Measurements from ENCODE around the gene IL2RG. TPM values are rescaled to one million over a fixed set of nuclear protein-coding genes. Genes with fewer than 3 reads are reported as not detected.

The IL2RG gene
- total and polyA plus RNA-seq, 10 of the 15 experiments (the other 5 are each of a cell fraction or from before 2014, with no cell fraction given): 63.9 to 686 (median 183) TPM

DNA sequence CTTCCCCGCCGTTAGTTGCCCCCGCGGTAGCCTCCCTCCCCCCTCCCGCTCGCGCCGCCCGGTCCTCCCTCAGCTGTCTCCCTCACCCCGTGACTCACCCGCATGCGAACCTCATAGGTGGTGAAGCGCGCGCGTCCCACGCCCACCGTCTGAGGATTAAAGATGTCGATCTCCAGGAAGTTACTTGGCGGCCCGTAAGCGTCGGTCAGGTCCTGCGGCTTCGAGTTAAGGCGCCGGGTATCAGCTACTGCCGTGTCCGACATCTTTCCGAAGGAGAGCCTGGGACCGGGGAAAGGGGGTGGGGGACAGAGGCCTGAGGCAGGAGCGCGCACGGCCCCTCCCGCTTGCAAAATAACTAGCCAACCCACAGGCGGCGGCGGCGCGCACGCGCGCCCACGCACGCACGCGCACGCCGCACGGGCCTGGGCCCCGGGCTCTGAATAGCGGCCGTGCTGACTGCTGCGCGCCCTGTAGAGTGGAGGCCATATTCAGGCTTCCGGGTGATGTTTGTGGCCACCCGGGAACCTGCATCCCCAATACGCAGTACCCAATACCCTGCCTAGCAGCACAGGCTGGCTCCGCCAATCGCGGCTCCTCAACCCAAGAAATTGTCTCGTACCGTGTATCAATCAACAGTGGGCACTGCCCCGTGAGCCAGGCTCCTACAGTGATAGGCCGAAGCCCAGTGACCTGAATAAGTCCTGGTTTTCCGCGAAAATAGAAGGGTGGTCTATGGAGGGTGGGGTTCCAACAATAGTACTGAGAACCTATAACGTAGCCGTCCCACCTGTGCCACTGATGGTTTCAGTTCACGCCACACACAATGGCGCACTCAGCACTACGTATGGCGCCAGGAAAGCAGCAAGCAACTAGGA, 43.1 kb downstream of the IL2RG start, which contains the start of gene SNX12:
SNX12 (minus strand) TSS at position 291 of the 875 bp plus-strand sequence; CDS start at position 263, 28 bp downstream.
- in situ Hi-C loops (cut with MboI): no loop called here
- peak within 1 kb of the TSS; percentile 73 for H3K9ac ChIP-seq (ENCODE audit: control insufficient read depth, insufficient read depth, low read length)
- peak within 1 kb of the TSS; percentile 78 for H3K27ac ChIP-seq (ENCODE audit: control insufficient read depth, insufficient read depth)
- H3K9me3 ChIP-seq (replicated peaks; ENCODE audit: control insufficient read depth, insufficient read depth, low read length): no peaks in the 10 kb centered on the region
- H2AFZ ChIP-seq (ENCODE audit: control insufficient read depth, low read depth, low read length): peak within 1 kb of the TSS; percentile 93
- DNase-seq (ENCODE audit: low read depth, low spot score) (peak; percentile 77), ATAC-seq (peak; percentile 97), FAIRE-seq (peak; percentile 89)
- peak within 1 kb of the TSS; percentile 69 for H3K4me2 ChIP-seq (ENCODE audit: control insufficient read depth, insufficient read depth)
- H3K4me1 ChIP-seq (ENCODE audit: control insufficient read depth, insufficient read depth, low read length): no peaks in the 10 kb centered on the region
- no TSS peak for BruUV-seq (replicated peaks)
- H3K27me3 ChIP-seq (replicated peaks in 1 of 2; ENCODE audit: control insufficient read depth in 2 of 2, insufficient read depth in 2 of 2, low read length in 1 of 2): no peaks in the 10 kb centered on the region
- ChIA-PET RAD21 (ENCODE audit: unreplicated experiment) (interaction anchor here (0.6 to 1.0 kb wide), 2 partner anchors 15 to 45 kb away, joined by 3 to 4 read pairs; no protein-coding TSS in a partner anchor), POLR2A (interaction anchor here (0.6 to 1.1 kb wide), 4 partner anchors 11 to 263 kb away, joined by 4 to 6 read pairs (median 4); no protein-coding TSS in a partner anchor), SMC1A (ENCODE audit: uncharacterized antibody, unreplicated experiment) (interaction anchor here (1.0 to 1.2 kb wide), 4 partner anchors 10 to 111 kb away, joined by 3 to 6 read pairs (median 4); no protein-coding TSS in a partner anchor), CTCF (interaction anchor here (0.5 kb wide), 1 partner anchor 11 kb away, joined by 3 read pairs; no protein-coding TSS in a partner anchor)
- no peaks in the 10 kb centered on the region for H4K20me1 ChIP-seq (ENCODE audit: control insufficient read depth, insufficient read depth)
- intact Hi-C loops (cut with micrococcal nuclease; ENCODE audit: unreplicated experiment): loop anchor here (1.0 kb wide), 1 partner anchor 15 kb away; no protein-coding TSS in a partner anchor
- H3K36me3 ChIP-seq (ENCODE audit: control insufficient read depth in 2 of 2, insufficient read depth in 2 of 2, low read length in 1 of 2): no peaks in the 10 kb centered on the region
- 39% methylated on average over 45 of the region's 73 CpGs for WGBS (ENCODE audit: insufficient coverage, insufficient replicate concordance, low lambda C conversion rate, missing lambda C conversion rate)
- peaks cover 14% of the 10 kb centered on the region for H3K79me2 ChIP-seq (ENCODE audit: control insufficient read depth, insufficient read depth, low read length)
- H3K4me3 ChIP-seq: peak within 1 kb of the TSS; percentile 77
- TF ChIP-seq SIN3A (IDR thresholded peaks at IDR 0.05; ENCODE audit: low read depth, low read length) (peak; percentile 56; the same call in 1 of the 2 replicates), WRNIP1 (IDR thresholded peaks at IDR 0.05; ENCODE audit: borderline replicate concordance, low read depth, low read length) (peak; percentile 75; the same call in 1 of the 2 replicates), HDGF (IDR thresholded peaks at IDR 0.05) (no peak), HDAC2 (IDR thresholded peaks at IDR 0.05) (no peak), KDM1A (IDR thresholded peaks at IDR 0.05; ENCODE audit: borderline replicate concordance) (no peak), EED (IDR thresholded peaks at IDR 0.05; ENCODE audit: low read depth) (no peak), ZNF622 (IDR thresholded peaks at IDR 0.05) (no peak), MTA2 (IDR thresholded peaks at IDR 0.05; ENCODE audit: low read depth) (no peak), FOXK2 (IDR thresholded peaks at IDR 0.05) (no peak), CEBPB (IDR thresholded peaks at IDR 0.05; ENCODE audit: borderline replicate concordance in 1 of 2, low read depth in 2 of 2, low read length in 2 of 2) (no peak; a peak in 1 of 4 replicates), EZH2 (IDR thresholded peaks at IDR 0.05; ENCODE audit: borderline replicate concordance, control insufficient read depth, low read depth, low read length) (no peak), NFXL1 (IDR thresholded peaks at IDR 0.05; ENCODE audit: borderline replicate concordance) (no peak), YBX1 (IDR thresholded peaks at IDR 0.05) (no peak), IKZF2 (IDR thresholded peaks at IDR 0.05) (no peak), NFYB (IDR thresholded peaks at IDR 0.05; ENCODE audit: insufficient read depth, low read depth, low read length) (peak; percentile 76), YY1 (IDR thresholded peaks at IDR 0.05; ENCODE audit: low read depth, low read length) (peak; percentile 88), ZNF384 (IDR thresholded peaks at IDR 0.05; ENCODE audit: borderline replicate concordance, low read depth, low read length) (no peak), CHD1 (IDR thresholded peaks at IDR 0.05; ENCODE audit: low read depth, low read length) (0 out of 2 replicates have a peak, but pooled peaks have one; percentile 28), NR2F1 (conservative IDR thresholded peaks at IDR 0.05) (peak; percentile 39; the same call in 1 of the 2 replicates)
- TF ChIP-seq, protein P1, sequence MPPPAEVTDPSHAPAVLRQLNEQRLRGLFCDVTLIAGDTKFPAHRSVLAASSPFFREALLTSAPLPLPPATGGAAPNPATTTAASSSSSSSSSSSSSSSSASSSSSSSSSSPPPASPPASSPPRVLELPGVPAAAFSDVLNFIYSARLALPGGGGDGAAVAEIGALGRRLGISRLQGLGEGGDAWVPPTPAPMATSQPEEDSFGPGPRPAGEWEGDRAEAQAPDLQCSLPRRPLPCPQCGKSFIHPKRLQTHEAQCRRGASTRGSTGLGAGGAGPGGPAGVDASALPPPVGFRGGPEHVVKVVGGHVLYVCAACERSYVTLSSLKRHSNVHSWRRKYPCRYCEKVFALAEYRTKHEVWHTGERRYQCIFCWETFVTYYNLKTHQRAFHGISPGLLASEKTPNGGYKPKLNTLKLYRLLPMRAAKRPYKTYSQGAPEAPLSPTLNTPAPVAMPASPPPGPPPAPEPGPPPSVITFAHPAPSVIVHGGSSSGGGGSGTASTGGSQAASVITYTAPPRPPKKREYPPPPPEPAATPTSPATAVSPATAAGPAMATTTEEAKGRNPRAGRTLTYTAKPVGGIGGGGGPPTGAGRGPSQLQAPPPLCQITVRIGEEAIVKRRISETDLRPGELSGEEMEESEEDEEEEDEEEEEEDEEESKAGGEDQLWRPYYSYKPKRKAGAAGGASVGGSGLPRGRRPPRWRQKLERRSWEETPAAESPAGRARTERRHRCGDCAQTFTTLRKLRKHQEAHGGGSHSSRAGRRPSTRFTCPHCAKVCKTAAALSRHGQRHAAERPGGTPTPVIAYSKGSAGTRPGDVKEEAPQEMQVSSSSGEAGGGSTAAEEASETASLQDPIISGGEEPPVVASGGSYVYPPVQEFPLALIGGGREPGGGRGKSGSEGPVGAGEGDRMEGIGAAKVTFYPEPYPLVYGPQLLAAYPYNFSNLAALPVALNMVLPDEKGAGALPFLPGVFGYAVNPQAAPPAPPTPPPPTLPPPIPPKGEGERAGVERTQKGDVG (CRISPR knock-in tag; IDR thresholded peaks at IDR 0.05): no peak
- TF ChIP-seq, protein P2, sequence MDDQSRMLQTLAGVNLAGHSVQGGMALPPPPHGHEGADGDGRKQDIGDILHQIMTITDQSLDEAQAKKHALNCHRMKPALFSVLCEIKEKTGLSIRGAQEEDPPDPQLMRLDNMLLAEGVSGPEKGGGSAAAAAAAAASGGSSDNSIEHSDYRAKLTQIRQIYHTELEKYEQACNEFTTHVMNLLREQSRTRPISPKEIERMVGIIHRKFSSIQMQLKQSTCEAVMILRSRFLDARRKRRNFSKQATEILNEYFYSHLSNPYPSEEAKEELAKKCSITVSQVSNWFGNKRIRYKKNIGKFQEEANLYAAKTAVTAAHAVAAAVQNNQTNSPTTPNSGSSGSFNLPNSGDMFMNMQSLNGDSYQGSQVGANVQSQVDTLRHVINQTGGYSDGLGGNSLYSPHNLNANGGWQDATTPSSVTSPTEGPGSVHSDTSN (IDR thresholded peaks at IDR 0.05; ENCODE audit: insufficient replicate concordance, low read depth, low read length): peak; percentile 76

Measured in GM12878 (cell line).